HG03103 (cell line): ENCODE measurements around the gene C1GALT1.
"Not testable (repeated sequence)": the region's sequence is repeated elsewhere in the genome, so short reads cannot be mapped to it uniquely, and the experiment has no call there.

ENCODE experiments used
- ATAC-seq: cut with Tn5 transposase; IDR thresholded peaks from one replicate; pipeline ENCODE4 v1.9.1; 2021; ENCODE audit warnings: low read depth; ENCODE audit not compliant: unreplicated experiment

Gene C1GALT1

GRCh38 chr7:7231865-7232264, 49.5 kb downstream of the C1GALT1 start:
- no peak for ATAC-seq

- ATAC-seq = no peak
Measured at GRCh38 chr7:7235347-7235746, 53.0 kb downstream of the C1GALT1 start.

GRCh38 chr7:7236041-7236440, 53.7 kb downstream of the C1GALT1 start:
- no peak for ATAC-seq

- ATAC-seq = no peak
Measured at GRCh38 chr7:7237201-7237977, 55.0 kb downstream of the C1GALT1 start.

GRCh38 chr7:7237978-7238267, 55.6 kb downstream of the C1GALT1 start:
- no peak for ATAC-seq

GRCh38 chr7:7239346-7239745, 57.0 kb downstream of the C1GALT1 start:
- no peak for ATAC-seq

- ATAC-seq = no peak
Measured at GRCh38 chr7:7242899-7243298, 60.6 kb downstream of the C1GALT1 start.

- not testable (repeated sequence) for ATAC-seq
Measured at GRCh38 chr7:7245233-7245632, 62.9 kb downstream of the C1GALT1 start.

- no peak for ATAC-seq
Measured at GRCh38 chr7:7246223-7246622, 63.9 kb downstream of the C1GALT1 start.

GRCh38 chr7:7247658-7248057, 65.3 kb downstream of the C1GALT1 start:
- ATAC-seq = no peak

- ATAC-seq = no peak
Measured at GRCh38 chr7:7249814-7250213, 67.5 kb downstream of the C1GALT1 start.

GRCh38 chr7:7251742-7252141, 69.4 kb downstream of the C1GALT1 start:
- ATAC-seq = peak; percentile 99

- ATAC-seq = no peak
Measured at GRCh38 chr7:7254319-7254718, 72.0 kb downstream of the C1GALT1 start.

- no peak for ATAC-seq
Measured at GRCh38 chr7:7254908-7255307, 72.6 kb downstream of the C1GALT1 start.

GRCh38 chr7:7256731-7257274, 74.5 kb downstream of the C1GALT1 start:
- no peak for ATAC-seq

- ATAC-seq = peak; percentile 87
Measured at GRCh38 chr7:7257899-7258692, 75.8 kb downstream of the C1GALT1 start.

- ATAC-seq = no peak
Measured at GRCh38 chr7:7261863-7262262, 79.5 kb downstream of the C1GALT1 start.

GRCh38 chr7:7263297-7264230, 81.2 kb downstream of the C1GALT1 start:
- ATAC-seq = no peak

GRCh38 chr7:7264306-7265040, 82.1 kb downstream of the C1GALT1 start:
- no peak for ATAC-seq
